ENCODE results near the gene MAPKAPK5.
"Not testable (repeated sequence)": the region's sequence is repeated elsewhere in the genome, so short reads cannot be mapped to it uniquely, and the experiment has no call there.

MAPKAPK5 gene

DNA sequence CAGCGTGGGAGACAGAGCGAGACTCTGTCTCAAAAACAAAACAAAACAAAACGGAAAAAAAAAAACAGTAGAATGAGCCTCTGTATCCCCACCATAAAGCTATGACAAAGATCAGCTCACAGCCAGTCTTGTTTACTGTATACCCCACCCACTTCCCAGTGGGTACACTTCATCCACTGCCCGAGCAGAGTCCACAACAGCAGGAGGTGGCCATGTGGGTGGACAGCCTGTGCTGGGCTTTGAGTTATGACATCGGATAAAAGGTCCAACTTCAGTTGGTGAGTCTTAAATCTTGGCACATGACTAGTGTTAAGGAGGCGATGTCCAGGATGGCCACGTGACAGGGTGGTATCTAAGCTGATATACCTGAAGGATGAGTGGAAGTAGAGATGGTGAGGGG is 34.8 kb upstream of the MAPKAPK5 start:
- no peak for DNase-seq (ENCODE audit: low spot score)
- H3K27ac ChIP-seq, result no peak overlapping the region
- TF ChIP-seq, protein P1, sequence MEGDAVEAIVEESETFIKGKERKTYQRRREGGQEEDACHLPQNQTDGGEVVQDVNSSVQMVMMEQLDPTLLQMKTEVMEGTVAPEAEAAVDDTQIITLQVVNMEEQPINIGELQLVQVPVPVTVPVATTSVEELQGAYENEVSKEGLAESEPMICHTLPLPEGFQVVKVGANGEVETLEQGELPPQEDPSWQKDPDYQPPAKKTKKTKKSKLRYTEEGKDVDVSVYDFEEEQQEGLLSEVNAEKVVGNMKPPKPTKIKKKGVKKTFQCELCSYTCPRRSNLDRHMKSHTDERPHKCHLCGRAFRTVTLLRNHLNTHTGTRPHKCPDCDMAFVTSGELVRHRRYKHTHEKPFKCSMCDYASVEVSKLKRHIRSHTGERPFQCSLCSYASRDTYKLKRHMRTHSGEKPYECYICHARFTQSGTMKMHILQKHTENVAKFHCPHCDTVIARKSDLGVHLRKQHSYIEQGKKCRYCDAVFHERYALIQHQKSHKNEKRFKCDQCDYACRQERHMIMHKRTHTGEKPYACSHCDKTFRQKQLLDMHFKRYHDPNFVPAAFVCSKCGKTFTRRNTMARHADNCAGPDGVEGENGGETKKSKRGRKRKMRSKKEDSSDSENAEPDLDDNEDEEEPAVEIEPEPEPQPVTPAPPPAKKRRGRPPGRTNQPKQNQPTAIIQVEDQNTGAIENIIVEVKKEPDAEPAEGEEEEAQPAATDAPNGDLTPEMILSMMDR (IDR thresholded peaks at IDR 0.05), result no peak
- no peak overlapping the region for H3K4me3 ChIP-seq

DNA sequence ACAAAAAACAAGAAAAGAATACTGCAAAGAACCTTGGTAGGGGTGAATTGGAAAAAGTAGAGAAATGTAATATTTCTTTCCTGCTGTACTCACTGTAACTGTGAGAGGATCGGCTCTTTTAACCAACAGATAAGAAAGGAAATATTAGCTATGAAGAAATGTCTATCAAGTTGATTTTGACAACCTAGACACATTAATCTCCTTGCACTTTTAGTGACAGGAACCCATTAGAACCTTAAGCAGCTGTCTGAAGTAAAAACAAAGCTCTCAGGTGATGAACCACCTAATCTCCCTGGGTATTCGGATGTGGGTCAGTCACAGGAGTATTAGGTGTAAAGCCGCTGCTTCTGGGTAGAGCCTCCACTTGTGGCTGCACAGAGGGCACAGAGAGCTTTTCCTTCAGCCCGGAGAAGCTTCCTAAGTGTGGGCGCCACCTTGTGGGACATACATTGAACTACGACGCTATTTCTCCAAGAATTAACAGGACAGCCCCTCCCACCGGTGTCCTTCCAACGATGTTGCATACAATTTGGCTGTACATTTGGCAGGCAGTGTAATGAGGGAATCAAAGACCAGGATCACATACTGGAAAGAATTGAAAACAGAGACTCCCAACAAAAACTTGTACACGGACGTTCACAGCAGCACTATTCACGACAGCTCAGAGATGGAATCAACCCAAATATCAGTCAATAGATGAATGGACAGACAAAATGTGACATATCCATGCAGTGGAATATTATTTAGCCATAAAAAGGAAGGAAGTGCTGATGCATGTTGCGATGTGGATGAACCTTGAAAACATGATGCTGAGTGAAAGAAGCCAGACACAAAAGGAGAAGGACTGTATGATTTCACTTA is 28.9 kb upstream of the MAPKAPK5 start:
- Histone ChIP-seq H3K27ac (no peak overlapping the region), H3K4me3 (no peak overlapping the region)
- TF ChIP-seq, protein P1 (IDR thresholded peaks at IDR 0.05), result peak; percentile 74
- peak; percentile 80 for DNase-seq (ENCODE audit: low spot score)

DNA sequence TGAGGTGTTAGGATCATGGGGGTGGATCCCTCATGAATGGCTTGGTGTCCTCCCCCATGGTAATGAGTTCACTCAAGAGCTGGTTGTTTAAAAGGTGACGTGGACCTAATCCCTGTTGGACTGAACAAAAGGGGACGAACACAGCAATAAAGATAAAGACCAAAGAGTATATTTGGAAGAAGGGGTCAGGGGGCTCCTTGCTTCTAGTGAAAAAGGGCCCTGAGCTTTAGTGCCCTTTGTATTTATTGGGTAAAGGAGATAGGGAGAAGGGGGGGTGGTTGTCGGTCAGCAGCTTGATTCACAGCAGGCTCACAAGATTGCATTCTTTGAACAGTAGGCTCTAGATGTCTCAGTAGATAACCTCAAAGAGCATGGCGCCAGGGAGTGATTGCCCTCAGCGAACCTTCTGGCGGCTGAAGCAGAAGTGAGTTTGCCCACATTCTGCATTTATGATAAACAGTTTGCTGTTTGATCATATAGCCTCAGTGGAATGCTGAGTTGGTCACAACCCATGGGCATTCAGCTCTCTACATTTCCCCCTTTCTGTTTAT is 25.9 kb upstream of the MAPKAPK5 start:
- TF ChIP-seq, protein P1 (IDR thresholded peaks at IDR 0.05), result no peak
- Histone ChIP-seq H3K4me3 (no peak overlapping the region), H3K27ac (no peak overlapping the region)
- DNase-seq (ENCODE audit: low spot score), result no peak

DNA sequence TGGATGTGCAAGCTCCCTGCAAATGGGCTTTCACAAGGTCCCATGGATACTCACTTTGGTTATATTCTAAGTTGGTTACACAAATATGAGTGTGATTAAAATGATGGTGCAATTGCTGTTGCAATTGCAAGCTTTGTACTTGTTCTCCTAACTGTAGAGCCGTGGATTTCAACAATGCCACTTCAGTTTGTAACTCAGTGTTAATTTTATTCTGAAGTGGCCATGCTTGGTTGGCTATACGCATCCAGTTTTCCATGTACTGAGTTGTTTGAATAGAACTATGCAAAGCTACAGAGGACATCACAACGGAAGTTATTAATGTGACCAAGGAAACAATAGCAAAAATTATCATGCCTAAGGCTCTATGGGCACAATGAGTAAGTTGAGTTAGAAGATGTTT is 25.1 kb upstream of the MAPKAPK5 start:
- H3K4me3 ChIP-seq; H3K27ac ChIP-seq; DNase-seq (ENCODE audit: low spot score): not testable (repeated sequence)

DNA sequence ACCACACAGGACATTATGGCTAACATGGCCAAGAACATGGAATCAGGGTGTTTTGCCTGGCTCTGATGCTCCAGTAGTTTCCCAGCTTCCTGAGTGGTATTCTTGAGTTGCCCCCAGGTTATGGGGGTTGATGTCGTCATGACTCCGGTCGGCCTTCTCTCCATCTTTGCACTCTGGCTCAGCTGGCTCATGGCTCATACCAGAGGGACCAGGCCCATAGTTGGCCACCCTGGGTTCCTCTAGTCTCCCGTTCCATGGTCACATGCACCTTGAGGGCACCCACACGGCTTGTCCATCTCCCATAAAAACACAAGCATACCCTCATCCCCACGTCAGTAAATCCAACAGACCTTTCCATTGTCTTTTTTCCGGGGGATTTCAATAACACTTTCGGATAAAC is 23.7 kb upstream of the MAPKAPK5 start:
- Histone ChIP-seq H3K27ac (no peak overlapping the region), H3K4me3 (no peak overlapping the region)
- TF ChIP-seq, protein P1 (IDR thresholded peaks at IDR 0.05), result no peak
- no peak for DNase-seq (ENCODE audit: low spot score)

DNA sequence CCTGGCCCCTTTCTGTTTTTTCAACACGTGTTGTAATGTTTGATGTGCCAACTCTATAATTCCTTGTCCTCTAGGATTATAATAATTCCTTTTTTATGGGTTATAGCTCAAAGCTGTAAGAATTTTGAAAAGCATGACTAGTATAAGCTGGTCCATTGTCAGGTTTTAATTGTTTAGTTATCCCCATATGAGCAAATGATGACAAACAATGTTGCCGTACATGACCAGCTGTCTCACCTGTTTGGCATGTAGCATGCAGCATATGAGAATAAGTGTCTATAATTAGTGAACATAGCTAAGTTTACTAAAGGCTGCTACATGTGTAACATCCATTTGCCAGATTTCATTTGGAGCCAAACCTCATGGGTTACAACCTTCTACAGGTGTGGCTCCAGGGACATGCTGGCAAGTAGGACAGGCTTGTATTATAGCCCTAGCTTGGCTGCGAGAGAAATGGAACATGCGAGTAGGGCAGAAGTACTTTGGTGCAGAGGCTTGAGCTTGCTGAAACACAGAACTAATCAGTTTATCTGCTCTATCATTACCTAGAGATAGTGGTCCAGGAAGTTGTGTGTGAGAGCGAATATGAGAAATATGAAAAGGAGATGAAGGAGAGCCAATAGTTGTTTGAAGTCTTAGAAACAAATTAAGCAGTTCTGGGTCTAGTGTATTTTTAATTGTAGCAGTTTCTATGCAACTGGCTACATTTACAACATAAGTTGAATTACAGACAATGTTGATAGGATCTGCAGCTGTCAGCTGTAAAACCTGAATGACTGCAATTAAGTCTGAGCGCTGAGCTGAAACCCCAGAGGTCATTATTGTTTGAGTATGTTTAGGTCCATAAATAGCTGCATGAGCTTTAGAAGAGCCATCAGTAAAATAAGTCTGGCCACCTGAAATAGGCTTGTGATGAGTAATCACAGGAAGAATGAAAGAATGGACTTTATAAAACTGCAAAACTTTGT is 22.6 kb upstream of the MAPKAPK5 start:
- no peak for DNase-seq (ENCODE audit: low spot score)
- Histone ChIP-seq H3K27ac (no peak overlapping the region), H3K4me3 (no peak overlapping the region)
- TF ChIP-seq, protein P1 (IDR thresholded peaks at IDR 0.05), result no peak

DNA sequence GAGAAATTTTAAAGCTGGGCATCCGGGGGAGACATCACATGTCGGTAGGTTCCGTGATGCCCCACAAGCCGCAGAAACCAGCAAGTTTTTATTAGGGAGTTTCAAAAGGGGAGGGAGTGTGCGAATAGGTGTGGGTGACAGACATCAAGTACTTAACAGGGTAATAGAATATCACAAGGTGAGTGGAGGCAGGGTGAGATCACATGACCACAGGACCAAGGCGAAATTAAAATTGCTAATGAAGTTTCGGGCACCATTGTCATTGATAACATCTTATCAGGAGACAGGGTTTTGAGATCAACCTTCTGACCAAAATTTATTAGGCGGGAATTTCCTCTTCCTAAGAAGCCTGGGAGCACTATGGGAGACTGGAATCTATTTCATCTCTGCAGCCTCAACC is 21.2 kb upstream of the MAPKAPK5 start:
- not testable (repeated sequence) for H3K4me3 ChIP-seq; DNase-seq (ENCODE audit: low spot score); H3K27ac ChIP-seq

Measured in coronary artery (tissue), 2 donors.